ENCODE results near the gene CACNA1B.

- TF ChIP-seq, protein P1, sequence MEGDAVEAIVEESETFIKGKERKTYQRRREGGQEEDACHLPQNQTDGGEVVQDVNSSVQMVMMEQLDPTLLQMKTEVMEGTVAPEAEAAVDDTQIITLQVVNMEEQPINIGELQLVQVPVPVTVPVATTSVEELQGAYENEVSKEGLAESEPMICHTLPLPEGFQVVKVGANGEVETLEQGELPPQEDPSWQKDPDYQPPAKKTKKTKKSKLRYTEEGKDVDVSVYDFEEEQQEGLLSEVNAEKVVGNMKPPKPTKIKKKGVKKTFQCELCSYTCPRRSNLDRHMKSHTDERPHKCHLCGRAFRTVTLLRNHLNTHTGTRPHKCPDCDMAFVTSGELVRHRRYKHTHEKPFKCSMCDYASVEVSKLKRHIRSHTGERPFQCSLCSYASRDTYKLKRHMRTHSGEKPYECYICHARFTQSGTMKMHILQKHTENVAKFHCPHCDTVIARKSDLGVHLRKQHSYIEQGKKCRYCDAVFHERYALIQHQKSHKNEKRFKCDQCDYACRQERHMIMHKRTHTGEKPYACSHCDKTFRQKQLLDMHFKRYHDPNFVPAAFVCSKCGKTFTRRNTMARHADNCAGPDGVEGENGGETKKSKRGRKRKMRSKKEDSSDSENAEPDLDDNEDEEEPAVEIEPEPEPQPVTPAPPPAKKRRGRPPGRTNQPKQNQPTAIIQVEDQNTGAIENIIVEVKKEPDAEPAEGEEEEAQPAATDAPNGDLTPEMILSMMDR (conservative IDR thresholded peaks at IDR 0.05 in 1 of 2, IDR thresholded peaks at IDR 0.05 in 1 of 2; ENCODE audit: low read depth in 1 of 2, low read length in 2 of 2) = no peak
- no peak for TF ChIP-seq EZH2 (IDR thresholded peaks at IDR 0.05; ENCODE audit: low read length, missing control alignments)
These were observed 137.0 kb downstream of the CACNA1B start for GRCh38 chr9:138014563-138014945.

Measured in fibroblast of lung (primary cell).